GM19025 (cell line): Measurements from ENCODE around the gene CNOT3.
"Not testable (repeated sequence)": the region's sequence is repeated elsewhere in the genome, so short reads cannot be mapped to it uniquely, and the experiment has no call there.

Experiments
- ATAC-seq: cut with Tn5 transposase; IDR thresholded peaks from one replicate; pipeline ENCODE4 v1.9.1; 2021; ENCODE audit warnings: mild to moderate bottlenecking, low read depth, moderate library complexity; ENCODE audit not compliant: unreplicated experiment

Gene CNOT3

DNA sequence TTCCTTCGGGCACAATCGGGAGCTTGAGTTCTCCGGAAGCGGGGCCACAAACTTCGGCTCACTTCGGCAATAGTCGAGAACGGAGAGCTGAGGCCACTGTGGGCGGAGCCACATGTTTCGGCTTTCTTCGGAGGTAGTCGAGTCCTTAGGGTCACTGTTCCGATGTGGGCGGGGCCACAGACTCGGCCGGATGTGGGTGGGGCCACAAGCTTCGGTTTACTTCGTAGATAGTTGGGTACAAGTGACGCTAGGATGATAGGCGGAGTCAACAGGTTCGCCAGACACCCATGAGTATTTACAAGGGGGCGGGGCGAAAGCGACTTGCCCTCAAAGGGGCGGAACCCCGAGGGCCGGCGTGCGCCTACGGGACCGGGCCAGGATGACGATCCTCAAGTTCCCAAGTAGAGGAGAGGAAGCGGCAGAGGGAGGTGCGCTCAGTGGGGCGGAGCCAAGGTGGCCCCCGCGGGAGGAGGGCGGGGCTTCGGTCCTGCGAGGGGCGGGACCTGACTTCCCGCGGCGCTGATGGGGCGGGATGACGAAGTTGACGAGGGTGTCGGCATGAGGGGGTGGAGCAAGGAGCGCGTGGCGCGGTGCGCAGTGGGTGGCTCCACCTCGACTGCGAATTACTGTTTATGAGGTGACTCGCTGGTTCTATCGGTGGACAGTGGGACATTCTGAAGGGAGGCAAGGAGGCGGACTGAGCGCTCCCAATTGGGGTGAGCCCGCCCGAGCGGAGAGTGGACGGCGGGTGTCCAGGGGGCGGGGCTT is 52.4 kb downstream of the CNOT3 start:
- ATAC-seq, result peak; percentile 39

- peak; percentile 39 for ATAC-seq
These were observed 53.0 kb downstream of the CNOT3 start for GRCh38 chr19:54190503-54191010.

- peak; percentile 24 for ATAC-seq
These were observed 53.6 kb downstream of the CNOT3 start, which contains the start of gene TSEN34 for GRCh38 chr19:54191011-54191810. Gene TSEN34, plus strand, starts transcription at chr19:54191308. Its CDS starts 57 bp downstream, at chr19:54191365.

GRCh38 chr19:54191811-54192453 is 54.4 kb downstream of the CNOT3 start:
- ATAC-seq, result no peak

DNA sequence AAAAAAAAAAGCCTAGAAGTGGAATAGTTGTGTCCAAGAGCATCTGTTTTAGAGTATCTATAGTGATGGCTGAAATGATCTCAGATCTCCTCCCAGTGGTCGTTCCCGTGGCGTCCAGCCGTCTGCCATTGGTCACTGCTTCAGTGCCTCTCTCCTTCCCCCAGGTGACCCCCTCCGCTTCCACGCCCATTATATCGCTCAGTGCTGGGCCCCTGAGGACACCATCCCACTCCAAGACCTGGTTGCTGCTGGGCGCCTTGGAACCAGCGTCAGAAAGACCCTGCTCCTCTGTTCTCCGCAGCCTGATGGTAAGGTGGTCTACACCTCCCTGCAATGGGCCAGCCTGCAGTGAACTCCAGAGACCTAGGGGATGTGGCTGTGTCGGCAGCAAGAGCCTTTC is 55.4 kb downstream of the CNOT3 start:
- ATAC-seq, result no peak

GRCh38 chr19:54194463-54194862 is 56.9 kb downstream of the CNOT3 start:
- ATAC-seq, result not testable (repeated sequence)

- ATAC-seq, result no peak
These were observed 59.0 kb downstream of the CNOT3 start for GRCh38 chr19:54196536-54196935.

DNA sequence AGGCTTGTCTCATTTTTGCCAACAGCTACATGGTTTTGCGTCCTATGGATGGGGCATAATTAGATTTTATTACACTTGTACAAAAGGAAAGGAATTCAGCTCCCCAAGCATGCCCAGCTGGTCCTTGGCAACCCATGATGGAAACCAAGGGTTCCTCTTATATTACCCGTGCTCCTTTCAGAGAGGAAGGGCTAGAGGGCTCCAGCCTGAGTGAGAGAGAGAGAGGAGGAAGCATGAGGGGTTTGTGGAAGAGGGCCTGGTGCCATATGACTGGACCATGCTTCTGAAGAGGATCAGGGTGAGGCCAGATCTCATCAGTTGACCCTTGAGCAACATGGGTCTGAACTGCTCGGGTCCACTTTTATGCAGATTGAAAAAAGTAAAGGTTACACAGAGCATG is 59.6 kb downstream of the CNOT3 start:
- no peak for ATAC-seq

DNA sequence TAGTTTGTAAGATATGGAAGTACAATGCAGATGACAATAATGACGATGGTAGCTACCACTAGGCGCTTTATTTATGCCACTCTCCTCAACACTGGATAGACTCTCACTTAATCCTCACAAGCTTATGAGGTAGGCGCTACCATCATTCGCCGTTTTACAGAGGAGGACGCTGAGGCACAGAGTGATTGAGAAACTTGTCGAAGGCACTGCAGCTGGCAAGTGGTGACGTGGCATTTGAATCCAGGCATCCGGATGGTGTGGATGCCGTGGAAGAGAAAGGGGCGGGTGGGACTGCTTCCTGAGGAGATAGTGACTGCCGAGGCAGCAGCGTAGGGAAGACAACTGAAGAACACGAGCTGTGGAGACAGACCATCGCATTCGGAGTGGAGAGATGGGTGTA is 61.8 kb downstream of the CNOT3 start:
- no peak for ATAC-seq

DNA sequence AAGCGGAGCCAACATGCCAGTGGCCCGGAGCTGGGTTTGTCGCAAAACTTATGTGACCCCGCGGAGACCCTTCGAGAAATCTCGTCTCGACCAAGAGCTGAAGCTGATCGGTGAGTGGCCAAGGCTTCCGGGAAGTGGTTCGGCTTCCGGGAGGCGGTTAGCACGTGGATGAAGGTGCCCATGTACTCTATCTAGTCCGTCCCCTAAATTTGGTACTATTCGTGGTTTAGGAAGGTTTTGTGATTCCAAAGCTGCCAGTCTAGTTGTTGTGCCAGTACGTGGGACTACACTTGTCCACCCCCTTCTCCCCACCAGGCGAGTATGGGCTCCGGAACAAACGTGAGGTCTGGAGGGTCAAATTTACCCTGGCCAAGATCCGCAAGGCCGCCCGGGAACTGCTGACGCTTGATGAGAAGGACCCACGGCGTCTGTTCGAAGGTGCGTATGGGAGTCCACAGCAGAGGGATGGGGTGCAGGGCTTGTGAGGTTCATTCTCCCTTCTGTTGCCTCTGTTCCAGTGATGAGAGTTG is 63.7 kb downstream of the CNOT3 start:
- ATAC-seq, result no peak

DNA sequence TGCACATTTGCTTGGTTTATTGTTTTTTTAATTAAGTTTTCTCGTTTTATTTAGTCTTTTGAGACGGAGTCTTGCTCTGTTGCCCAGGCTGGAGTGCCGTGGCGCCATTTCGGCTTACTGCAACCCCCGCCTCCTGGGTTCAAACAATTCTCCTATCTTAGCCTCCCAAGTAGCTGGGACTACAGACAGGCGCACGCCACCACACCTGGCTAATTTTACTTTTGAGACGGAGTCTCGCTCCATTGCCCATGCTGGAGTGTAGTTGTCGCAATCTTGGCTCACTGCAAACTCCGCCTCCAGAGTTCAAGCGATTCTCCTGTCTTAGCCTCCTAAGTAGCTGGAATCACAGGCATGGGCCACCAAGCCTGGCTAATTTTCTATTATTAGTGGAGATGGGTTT is 64.4 kb downstream of the CNOT3 start:
- no peak for ATAC-seq

- ATAC-seq, result no peak
These were observed 65.6 kb downstream of the CNOT3 start for GRCh38 chr19:54203151-54203611.

- no peak for ATAC-seq
These were observed 67.4 kb downstream of the CNOT3 start for GRCh38 chr19:54204767-54205468.
